Activated CD4-positive, alpha-beta memory T cell treated with anti-CD3 and anti-CD28 coated beads, Interleukin-2, amount 10 ng/mL, durations not matched to agents 7 days and 5 days (primary cell): ENCODE data around the gene ANKRD39. TPM values are rescaled to one million over a fixed set of nuclear protein-coding genes. Genes with fewer than 3 reads are reported as not detected.
A peak's percentile ranks its signal among the peaks of the same experiment; 100 is the strongest.
"Not testable (repeated sequence)": the region's sequence is repeated elsewhere in the genome, so short reads cannot be mapped to it uniquely, and the experiment has no call there.

ENCODE experiments used
- CTCF ChIA-PET: fragments of 350-600 bp; sonication (Branson Sonifier 250); formaldehyde crosslinking; loops from one replicate; lab custom pipeline; 2021; ENCODE audit warnings: antibody characterized with exemption, inconsistent platforms; lab: Charles Lee
- POLR2A ChIA-PET: fragments of 350-600 bp; sonication (Branson Sonifier 250); formaldehyde crosslinking; loops from one replicate; lab custom pipeline; 2021; ENCODE audit warnings: antibody characterized with exemption; lab: Charles Lee
- DNase-seq: peaks from one replicate; pipeline ENCODE4 v3.0.0-alpha.2; 2020
- H3K27ac Mint-ChIP-seq: one replicate; pipeline ENCODE4 v1.8.0; 2021; ENCODE audit warnings: mild to moderate bottlenecking, mixed read lengths
- H3K27me3 Mint-ChIP-seq: one replicate; pipeline ENCODE4 v1.8.0; 2021; ENCODE audit warnings: mixed read lengths
- H3K36me3 Mint-ChIP-seq: one replicate; pipeline ENCODE4 v1.8.0; 2021; ENCODE audit warnings: low read depth, mixed read lengths
- H3K4me1 Mint-ChIP-seq: one replicate; pipeline ENCODE4 v1.8.0; 2021; ENCODE audit warnings: mixed read lengths
- H3K4me3 Mint-ChIP-seq: one replicate; pipeline ENCODE4 v1.8.0; 2021; ENCODE audit warnings: mild to moderate bottlenecking, mixed read lengths
- H3K9me3 Mint-ChIP-seq: one replicate; pipeline ENCODE4 v1.8.0; 2021; ENCODE audit warnings: mixed read lengths
- total RNA-seq, 2 experiments: library from RNA; stranded (reverse); gene quantifications; one replicate each; pipeline ENCODE4 v1.2.3, GENCODE V29; 2021

ANKRD39 gene
- total RNA-seq, 2 experiments from 2014 or later = 44.1 to 47.7 TPM

GRCh38 chr2:96866586-96866985, 8.8 kb upstream of the ANKRD39 start:
- no peaks in the 10 kb centered on the region for H3K9me3 Mint-ChIP-seq
- POLR2A ChIA-PET = interaction anchor here (1.4 to 3.7 kb wide), 3 partner anchors 9 to 86 kb away, joined by 3 to 43 read pairs (median 5); partner anchors contain the start of gene ANKRD39
- H3K4me3 Mint-ChIP-seq = peak overlapping the region; percentile 82
- DNase-seq = no peak
- CTCF ChIA-PET = interaction anchor here (3.9 kb wide), 1 partner anchor 9 kb away, joined by 57 read pairs; the partner anchor contains the start of gene ANKRD39
- H3K36me3 Mint-ChIP-seq = peaks cover 23% of the 10 kb centered on the region
- peaks cover 10% of the 10 kb centered on the region for H3K27me3 Mint-ChIP-seq
- peak overlapping the region; percentile 71 for H3K27ac Mint-ChIP-seq
- H3K4me1 Mint-ChIP-seq = peaks cover 40% of the 10 kb centered on the region

- Mint-ChIP-seq H3K27ac (no peak overlapping the region), H3K27me3 (peaks cover 7% of the 10 kb centered on the region), H3K4me1 (peaks cover 37% of the 10 kb centered on the region), H3K4me3 (no peak overlapping the region), H3K9me3 (no peaks in the 10 kb centered on the region), H3K36me3 (peaks cover 27% of the 10 kb centered on the region)
- CTCF ChIA-PET = interaction anchor here (3.9 kb wide), 1 partner anchor 8 kb away, joined by 57 read pairs; the partner anchor contains the start of gene ANKRD39
- POLR2A ChIA-PET = interaction anchor here (1.4 to 3.7 kb wide), 2 partner anchors 9 to 48 kb away, joined by 3 to 43 read pairs; partner anchors contain the start of gene ANKRD39
- no peak for DNase-seq
Observed at GRCh38 chr2:96866149-96866548, 8.3 kb upstream of the ANKRD39 start.

GRCh38 chr2:96865654-96866053, 7.8 kb upstream of the ANKRD39 start:
- H3K4me1 Mint-ChIP-seq = peaks cover 33% of the 10 kb centered on the region
- H3K36me3 Mint-ChIP-seq = peaks cover 28% of the 10 kb centered on the region
- ChIA-PET CTCF (no interaction called here), POLR2A (no interaction called here)
- no peak for DNase-seq
- H3K4me3 Mint-ChIP-seq = no peak overlapping the region
- no peak overlapping the region for H3K27ac Mint-ChIP-seq
- peaks cover 3% of the 10 kb centered on the region for H3K27me3 Mint-ChIP-seq
- no peaks in the 10 kb centered on the region for H3K9me3 Mint-ChIP-seq

GRCh38 chr2:96864343-96865091, 6.7 kb upstream of the ANKRD39 start:
- Mint-ChIP-seq H3K36me3 (peaks cover 33% of the 10 kb centered on the region), H3K9me3 (no peaks in the 10 kb centered on the region), H3K27ac (no peak overlapping the region), H3K4me1 (peaks cover 38% of the 10 kb centered on the region), H3K4me3 (no peak overlapping the region), H3K27me3 (no peaks in the 10 kb centered on the region)
- DNase-seq = no peak
- POLR2A ChIA-PET = no interaction called here
- CTCF ChIA-PET = interaction anchor here (0.7 to 0.9 kb wide), 3 partner anchors 25 to 93 kb away, joined by 3 read pairs; no protein-coding TSS in a partner anchor

- POLR2A ChIA-PET = no interaction called here
- no peak overlapping the region for H3K4me3 Mint-ChIP-seq
- DNase-seq = no peak
Observed at GRCh38 chr2:96863575-96864342, 5.9 kb upstream of the ANKRD39 start.

GRCh38 chr2:96863056-96863455, 5.2 kb upstream of the ANKRD39 start:
- H3K27ac Mint-ChIP-seq, DNase-seq, H3K9me3 Mint-ChIP-seq, H3K4me3 Mint-ChIP-seq, POLR2A ChIA-PET, H3K27me3 Mint-ChIP-seq: not testable (repeated sequence)
- CTCF ChIA-PET = interaction anchor here (0.9 to 1.8 kb wide), 3 partner anchors 88 to 98 kb away, joined by 3 to 6 read pairs (median 3); no protein-coding TSS in a partner anchor
- Mint-ChIP-seq H3K4me1 (peaks cover 47% of the 10 kb centered on the region), H3K36me3 (peaks cover 33% of the 10 kb centered on the region)

More at GRCh38 chr2:96863575-96864342, 5.9 kb upstream of the ANKRD39 start:
- CTCF ChIA-PET = interaction anchor here (0.6 to 1.8 kb wide), 7 partner anchors 12 to 97 kb away, joined by 3 to 6 read pairs (median 3); no protein-coding TSS in a partner anchor
- H3K4me1 Mint-ChIP-seq = peaks cover 46% of the 10 kb centered on the region
- H3K27ac Mint-ChIP-seq = no peak overlapping the region
- H3K9me3 Mint-ChIP-seq = no peaks in the 10 kb centered on the region
- no peaks in the 10 kb centered on the region for H3K27me3 Mint-ChIP-seq
- H3K36me3 Mint-ChIP-seq = peaks cover 33% of the 10 kb centered on the region

GRCh38 chr2:96861074-96861473, 3.3 kb upstream of the ANKRD39 start:
- DNase-seq = no peak
- CTCF ChIA-PET = no interaction called here
- POLR2A ChIA-PET = interaction anchor here (4.8 kb wide), 1 partner anchor 91 kb away, joined by 62 read pairs; no protein-coding TSS in a partner anchor
- peaks cover 31% of the 10 kb centered on the region for H3K36me3 Mint-ChIP-seq
- H3K27me3 Mint-ChIP-seq = no peaks in the 10 kb centered on the region
- no peak overlapping the region for H3K27ac Mint-ChIP-seq
- H3K9me3 Mint-ChIP-seq = no peaks in the 10 kb centered on the region
- H3K4me3 Mint-ChIP-seq = no peak overlapping the region
- peaks cover 38% of the 10 kb centered on the region for H3K4me1 Mint-ChIP-seq

GRCh38 chr2:96860065-96861029, 2.5 kb upstream of the ANKRD39 start:
- CTCF ChIA-PET = interaction anchor here (1.0 to 4.7 kb wide), 2 partner anchors 8 to 93 kb away, joined by 3 to 176 read pairs; no protein-coding TSS in a partner anchor
- DNase-seq = no peak

GRCh38 chr2:96859681-96860064, 1.9 kb upstream of the ANKRD39 start:
- Mint-ChIP-seq H3K36me3 (peaks cover 30% of the 10 kb centered on the region), H3K27me3 (no peaks in the 10 kb centered on the region), H3K27ac (no peak overlapping the region), H3K4me1 (peaks cover 43% of the 10 kb centered on the region), H3K9me3 (no peaks in the 10 kb centered on the region), H3K4me3 (no peak overlapping the region)
- ChIA-PET POLR2A (interaction anchor here (4.8 kb wide), 1 partner anchor 92 kb away, joined by 62 read pairs; no protein-coding TSS in a partner anchor), CTCF (interaction anchor here (1.0 to 4.7 kb wide), 2 partner anchors 9 to 94 kb away, joined by 3 to 176 read pairs; no protein-coding TSS in a partner anchor)
- DNase-seq = no peak

More at GRCh38 chr2:96860065-96861029, 2.5 kb upstream of the ANKRD39 start:
- H3K27ac Mint-ChIP-seq = no peak overlapping the region
- H3K4me3 Mint-ChIP-seq = no peak overlapping the region
- H3K4me1 Mint-ChIP-seq = peaks cover 38% of the 10 kb centered on the region
- H3K36me3 Mint-ChIP-seq = peaks cover 27% of the 10 kb centered on the region
- POLR2A ChIA-PET = interaction anchor here (1.0 to 4.8 kb wide), 2 partner anchors 9 to 92 kb away, joined by 3 to 62 read pairs; no protein-coding TSS in a partner anchor
- H3K9me3 Mint-ChIP-seq = no peaks in the 10 kb centered on the region
- no peaks in the 10 kb centered on the region for H3K27me3 Mint-ChIP-seq

GRCh38 chr2:96859099-96859649, 1.4 kb upstream of the ANKRD39 start:
- H3K27ac Mint-ChIP-seq = no peak overlapping the region
- no peak for DNase-seq
- peaks cover 47% of the 10 kb centered on the region for H3K4me1 Mint-ChIP-seq
- peaks cover 30% of the 10 kb centered on the region for H3K36me3 Mint-ChIP-seq
- no peaks in the 10 kb centered on the region for H3K27me3 Mint-ChIP-seq
- peak overlapping the region; percentile 90 for H3K4me3 Mint-ChIP-seq
- ChIA-PET CTCF (interaction anchor here (1.2 to 4.7 kb wide), 6 partner anchors 9 to 144 kb away, joined by 3 to 176 read pairs (median 38); no protein-coding TSS in a partner anchor), POLR2A (interaction anchor here (1.4 to 4.8 kb wide), 9 partner anchors 9 to 103 kb away, joined by 5 to 62 read pairs (median 21); partner anchors contain the start of gene CNNM3)
- H3K9me3 Mint-ChIP-seq = no peaks in the 10 kb centered on the region
